Inferior parietal cortex (tissue), 1 donor: ENCODE measurements around the gene ANKRD36.
"Not testable (repeated sequence)": the region's sequence is repeated elsewhere in the genome, so short reads cannot be mapped to it uniquely, and the experiment has no call there.

Experiments
- DNase-seq: peaks from one replicate; pipeline ENCODE4 v3.0.0-alpha.2; 2016; ENCODE audit errors: extremely low spot score

Gene ANKRD36

DNA sequence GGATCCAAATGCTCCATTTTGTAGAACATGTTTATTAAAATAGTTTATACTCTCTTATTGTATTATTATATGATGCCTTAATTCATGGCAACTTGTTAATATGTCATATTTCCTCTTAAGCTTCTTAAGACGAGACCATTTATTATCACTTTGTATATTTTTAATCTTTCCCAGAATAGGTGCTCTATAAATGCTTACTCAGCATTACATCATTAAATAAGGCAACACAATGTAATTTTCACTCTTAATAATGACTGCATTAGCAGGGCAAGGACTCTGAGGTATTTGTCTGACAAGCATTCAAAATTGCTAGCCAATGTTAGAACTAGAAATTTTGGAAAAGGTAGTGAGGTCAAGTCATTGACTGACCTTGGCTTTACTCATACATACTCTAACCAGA lies 180.7 kb downstream of the ANKRD36 start:
- DNase-seq, result not testable (repeated sequence)
